Measurements from ENCODE around the gene PTPRF.
A peak's percentile ranks its signal among the peaks of the same experiment; 100 is the strongest.

PTPRF gene

GRCh38 chr1:43521756-43522155 lies 8.9 kb upstream of the PTPRF start:
- in situ Hi-C loops (cut with HindIII; ENCODE audit: low sequenced_read_pairs): no loop called here
- no peak for DNase-seq (ENCODE audit: low read depth)
- H3K4me3 ChIP-seq (ENCODE audit: low read depth, low read length): no peak overlapping the region
- no peak for TF ChIP-seq CTCF (IDR thresholded peaks at IDR 0.05; ENCODE audit: low read depth, low read length, missing control alignments)

GRCh38 chr1:43522431-43522775 lies 8.3 kb upstream of the PTPRF start:
- in situ Hi-C loops (cut with HindIII; ENCODE audit: low sequenced_read_pairs): no loop called here
- no peak for TF ChIP-seq CTCF (IDR thresholded peaks at IDR 0.05; ENCODE audit: low read depth, low read length, missing control alignments)
- DNase-seq (ENCODE audit: low read depth): no peak
- H3K4me3 ChIP-seq (ENCODE audit: low read depth, low read length): no peak overlapping the region

- TF ChIP-seq CTCF (IDR thresholded peaks at IDR 0.05; ENCODE audit: low read depth, low read length, missing control alignments): no peak
- H3K4me3 ChIP-seq (ENCODE audit: low read depth, low read length): no peak overlapping the region
- no peak for DNase-seq (ENCODE audit: low read depth)
- in situ Hi-C loops (cut with HindIII; ENCODE audit: low sequenced_read_pairs): no loop called here
Measured at GRCh38 chr1:43522776-43523480, 7.8 kb upstream of the PTPRF start.

- TF ChIP-seq CTCF (IDR thresholded peaks at IDR 0.05; ENCODE audit: low read depth, low read length, missing control alignments): no peak
- H3K4me3 ChIP-seq (ENCODE audit: low read depth, low read length): no peak overlapping the region
- in situ Hi-C loops (cut with HindIII; ENCODE audit: low sequenced_read_pairs): no loop called here
- DNase-seq (ENCODE audit: low read depth): no peak
Measured at GRCh38 chr1:43524804-43525203, 5.9 kb upstream of the PTPRF start.

GRCh38 chr1:43526002-43526401 lies 4.7 kb upstream of the PTPRF start:
- H3K4me3 ChIP-seq (ENCODE audit: low read depth, low read length): no peak overlapping the region
- DNase-seq (ENCODE audit: low read depth): peak; percentile 20
- in situ Hi-C loops (cut with HindIII; ENCODE audit: low sequenced_read_pairs): no loop called here
- no peak for TF ChIP-seq CTCF (IDR thresholded peaks at IDR 0.05; ENCODE audit: low read depth, low read length, missing control alignments)

GRCh38 chr1:43527111-43527878 lies 3.4 kb upstream of the PTPRF start:
- H3K4me3 ChIP-seq (ENCODE audit: low read depth, low read length): no peak overlapping the region
- no peak for DNase-seq (ENCODE audit: low read depth)
- no peak for TF ChIP-seq CTCF (IDR thresholded peaks at IDR 0.05; ENCODE audit: low read depth, low read length, missing control alignments)
- in situ Hi-C loops (cut with HindIII; ENCODE audit: low sequenced_read_pairs): no loop called here

Measured in astrocyte of the cerebellum (primary cell).